Measurements from ENCODE around the gene APOLD1. TPM values are rescaled to one million over a fixed set of nuclear protein-coding genes. Genes with fewer than 3 reads are reported as not detected.
"Not testable (repeated sequence)": the region's sequence is repeated elsewhere in the genome, so short reads cannot be mapped to it uniquely, and the experiment has no call there.

APOLD1 gene
- polyA plus RNA-seq, 4 donors, result 8.4 to 14.9 (median 12.4) TPM

DNA sequence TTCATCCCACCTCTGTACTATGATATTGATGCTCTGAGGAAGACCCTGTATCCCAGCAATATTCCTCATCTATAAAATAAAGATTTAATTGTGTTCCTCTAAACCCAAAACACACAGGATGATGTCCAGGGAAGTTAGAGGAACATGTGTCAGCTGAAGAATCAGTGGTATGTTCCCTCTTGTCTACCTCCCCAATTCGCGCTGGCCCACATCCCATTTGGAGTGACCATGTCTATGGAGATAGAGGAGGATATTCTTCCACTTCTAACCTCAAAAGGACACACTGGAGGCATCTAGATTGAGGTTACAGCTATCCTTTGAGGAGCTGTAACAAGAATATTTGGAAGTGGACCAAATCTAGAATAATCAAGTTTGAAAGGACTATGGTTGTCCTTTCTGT is 1.3 kb upstream of the APOLD1 start:
- DNase-seq (ENCODE audit: low read depth in 4 of 4, low spot score in 3 of 4), result no peak

- no peak for DNase-seq (ENCODE audit: low read depth in 4 of 4, low spot score in 3 of 4)
Observed at GRCh38 chr12:12786351-12786705, 869 bp downstream of the APOLD1 start.

DNA sequence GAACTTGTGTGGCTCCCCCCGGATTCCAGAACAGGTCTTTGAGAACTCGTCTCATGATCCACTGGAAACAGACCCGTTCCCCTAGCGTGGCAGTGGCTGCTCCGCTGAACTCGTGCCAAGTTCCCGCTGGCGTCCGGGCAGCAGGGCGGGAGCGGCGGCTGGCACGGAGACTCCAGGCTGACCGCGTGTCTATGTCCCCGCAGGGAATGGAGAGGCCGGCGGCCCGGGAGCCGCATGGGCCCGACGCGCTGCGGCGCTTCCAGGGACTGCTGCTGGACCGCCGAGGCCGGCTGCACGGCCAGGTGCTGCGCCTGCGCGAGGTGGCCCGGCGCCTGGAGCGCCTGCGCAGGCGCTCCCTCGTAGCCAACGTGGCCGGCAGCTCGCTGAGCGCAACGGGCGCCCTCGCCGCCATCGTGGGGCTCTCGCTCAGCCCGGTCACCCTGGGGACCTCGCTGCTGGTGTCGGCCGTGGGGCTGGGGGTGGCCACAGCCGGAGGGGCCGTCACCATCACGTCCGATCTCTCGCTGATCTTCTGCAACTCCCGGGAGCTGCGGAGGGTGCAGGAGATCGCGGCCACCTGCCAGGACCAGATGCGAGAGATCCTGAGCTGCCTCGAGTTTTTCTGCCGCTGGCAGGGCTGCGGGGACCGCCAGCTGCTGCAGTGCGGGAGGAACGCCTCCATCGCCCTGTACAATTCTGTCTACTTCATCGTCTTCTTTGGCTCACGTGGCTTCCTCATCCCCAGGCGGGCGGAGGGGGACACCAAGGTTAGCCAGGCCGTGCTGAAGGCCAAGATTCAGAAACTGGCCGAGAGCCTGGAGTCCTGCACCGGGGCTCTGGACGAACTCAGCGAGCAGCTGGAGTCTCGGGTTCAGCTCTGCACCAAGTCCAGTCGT is 1.5 kb downstream of the APOLD1 start:
- DNase-seq (ENCODE audit: low read depth in 4 of 4, low spot score in 3 of 4), result peak; percentile 69 to 76 (median 74)

GRCh38 chr12:12788131-12788530 is 2.7 kb downstream of the APOLD1 start:
- no peak for DNase-seq (ENCODE audit: low read depth in 4 of 4, low spot score in 3 of 4)

GRCh38 chr12:12788675-12789368 is 3.4 kb downstream of the APOLD1 start:
- DNase-seq (ENCODE audit: low read depth in 4 of 4, low spot score in 3 of 4), result no peak

DNA sequence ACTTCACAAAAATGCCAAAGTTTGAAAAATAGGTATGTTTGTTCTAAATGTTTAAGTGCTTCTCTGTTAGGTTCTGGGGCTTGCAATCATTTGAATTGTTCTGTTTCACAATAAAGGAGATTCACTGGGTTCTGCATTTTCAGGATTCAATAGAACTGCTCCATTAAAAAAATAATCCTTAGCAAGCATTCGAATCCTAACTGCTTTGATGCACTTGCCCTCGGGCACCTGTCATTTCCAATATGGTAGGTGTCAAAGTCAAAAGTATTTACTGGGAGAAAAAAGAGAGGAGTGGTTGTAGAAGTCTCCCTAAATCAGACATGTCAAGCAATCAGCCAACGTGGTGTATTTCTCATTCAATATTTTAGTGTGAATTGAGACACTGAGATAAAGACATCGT is 5.5 kb downstream of the APOLD1 start:
- no peak for DNase-seq (ENCODE audit: low read depth in 4 of 4, low spot score in 3 of 4)

DNA sequence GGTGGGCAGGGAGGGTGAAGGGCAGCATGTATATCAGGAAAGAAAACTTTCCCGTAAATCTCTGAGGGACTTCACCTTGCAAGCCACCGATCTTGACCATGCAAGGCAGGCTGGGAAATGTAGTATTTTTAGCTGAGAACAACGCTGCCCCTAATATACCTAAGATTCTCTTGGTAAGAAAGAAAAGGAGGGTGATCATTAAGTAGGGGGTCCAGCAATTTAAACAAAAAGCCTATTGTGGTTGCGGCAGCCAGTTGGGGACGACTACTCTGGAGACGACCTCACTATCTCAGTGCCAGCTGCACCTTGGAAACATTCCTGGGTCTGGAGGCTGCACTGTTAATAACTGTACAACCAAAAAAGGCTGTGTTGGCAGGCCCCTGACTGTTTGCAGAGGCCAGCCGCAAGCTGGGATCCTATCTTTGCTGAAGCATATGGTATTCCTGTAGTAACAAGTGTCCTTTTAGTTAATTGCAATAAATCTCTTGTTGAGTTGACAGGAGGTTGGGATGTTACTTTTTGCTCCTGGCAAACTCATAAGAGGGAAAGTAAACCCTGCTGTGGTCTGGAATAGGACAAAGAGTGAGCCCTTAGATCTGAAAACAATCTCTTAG is 6.4 kb downstream of the APOLD1 start:
- no peak for DNase-seq (ENCODE audit: low read depth in 4 of 4, low spot score in 3 of 4)

DNA sequence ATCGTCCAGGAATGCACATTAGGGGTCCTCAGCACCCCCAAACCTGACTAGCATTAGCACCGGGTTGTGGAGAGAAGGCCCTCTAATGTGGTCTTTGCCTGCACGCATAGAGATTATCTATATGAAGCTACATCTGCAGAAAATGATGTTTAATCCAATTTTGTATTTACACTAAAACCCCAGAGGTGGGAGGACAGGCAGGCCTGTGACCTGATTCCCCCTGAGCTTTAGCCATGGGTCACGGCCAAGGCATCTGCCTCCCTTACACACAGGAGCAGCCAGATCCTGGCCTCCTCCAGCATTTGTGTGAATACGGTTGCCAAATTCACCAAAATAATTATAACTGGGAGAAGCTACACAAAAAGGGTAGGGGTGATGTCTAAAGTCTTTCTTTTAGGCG is 7.0 kb downstream of the APOLD1 start:
- DNase-seq (ENCODE audit: low read depth in 4 of 4, low spot score in 3 of 4), result no peak

- DNase-seq (ENCODE audit: low read depth in 4 of 4, low spot score in 3 of 4), result no peak
Observed at GRCh38 chr12:12794686-12795085, 9.2 kb downstream of the APOLD1 start.

DNA sequence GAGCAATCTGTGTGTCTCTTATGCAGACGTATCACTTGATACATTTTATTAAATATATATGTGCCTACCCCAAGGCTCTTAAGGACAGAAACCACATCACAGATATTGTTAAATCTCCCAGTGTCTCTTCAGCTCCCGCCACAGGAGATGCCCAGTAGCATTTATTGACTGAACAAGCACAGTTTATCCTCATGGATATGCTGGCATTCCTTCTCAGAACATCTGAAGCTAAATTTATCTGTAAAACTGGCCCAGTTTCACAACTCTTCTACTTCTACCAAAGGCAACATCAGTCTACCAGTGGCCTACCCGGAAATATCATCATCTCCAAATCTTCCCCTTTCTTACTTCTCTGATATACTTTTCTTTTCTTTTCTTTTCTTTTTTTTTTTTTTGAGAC is 10.7 kb downstream of the APOLD1 start:
- no peak for DNase-seq (ENCODE audit: low read depth in 4 of 4, low spot score in 3 of 4)

DNA sequence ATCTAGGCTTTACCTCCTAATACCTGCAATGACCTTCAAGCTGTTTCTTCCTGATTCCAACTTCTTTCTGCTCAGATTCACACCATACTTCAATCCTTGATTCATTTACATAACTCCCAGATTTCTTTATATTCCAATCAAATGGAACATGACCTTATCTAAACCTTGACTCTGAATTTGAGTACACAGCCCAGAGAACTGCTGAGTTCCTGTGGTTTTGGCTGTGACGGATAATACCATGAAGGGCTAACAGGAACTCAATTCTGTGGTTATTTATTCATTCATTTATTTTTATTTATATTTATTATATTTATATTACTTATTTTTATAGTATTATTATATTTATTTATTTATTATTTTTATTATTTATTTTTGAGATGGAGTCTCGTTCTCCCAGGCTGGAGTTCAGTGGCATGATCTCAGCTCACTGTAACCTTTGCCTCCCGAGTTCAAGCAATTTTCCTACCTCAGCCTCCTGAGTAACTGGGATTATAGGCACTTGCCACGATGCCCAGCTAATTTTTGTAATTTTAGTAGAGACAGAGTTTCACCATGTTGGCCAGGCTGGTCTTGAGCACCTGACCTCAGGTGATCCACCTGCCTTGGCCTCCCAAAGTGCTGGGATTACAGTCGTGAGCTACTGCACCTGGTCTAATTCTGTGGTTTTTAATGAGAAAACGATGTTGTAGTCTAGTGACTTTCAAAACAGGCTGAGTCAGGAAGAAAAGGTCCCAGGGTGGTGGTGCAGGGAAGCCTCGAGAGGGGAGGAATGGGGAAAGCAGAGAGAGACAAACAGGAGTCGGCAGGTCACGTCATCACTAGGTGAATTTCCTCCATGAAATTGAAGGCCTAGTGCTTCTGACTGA is 11.7 kb downstream of the APOLD1 start:
- no peak for DNase-seq (ENCODE audit: low read depth in 4 of 4, low spot score in 3 of 4)

- DNase-seq (ENCODE audit: low read depth in 4 of 4, low spot score in 3 of 4), result no peak
Observed at GRCh38 chr12:12797794-12798152, 12.3 kb downstream of the APOLD1 start.

DNA sequence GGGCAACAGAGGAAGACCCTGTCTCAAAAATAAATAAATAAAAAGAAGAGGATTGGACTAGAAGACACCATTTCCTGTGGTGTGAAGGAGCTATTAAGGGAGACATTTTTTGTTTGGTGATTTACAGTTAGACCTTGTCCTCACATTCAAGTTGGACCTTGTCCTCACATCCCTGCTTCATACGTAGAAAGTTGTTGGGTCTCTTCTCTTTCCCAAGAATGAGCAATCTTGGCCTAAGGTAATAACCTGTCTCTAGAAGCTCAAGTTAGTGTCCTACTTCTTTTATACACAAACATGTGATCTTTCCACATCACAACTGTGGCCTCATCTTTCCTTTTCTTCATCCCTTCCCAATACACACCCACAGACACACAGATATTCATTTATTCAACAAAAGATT is 13.0 kb downstream of the APOLD1 start:
- DNase-seq (ENCODE audit: low read depth in 4 of 4, low spot score in 3 of 4), result no peak

DNA sequence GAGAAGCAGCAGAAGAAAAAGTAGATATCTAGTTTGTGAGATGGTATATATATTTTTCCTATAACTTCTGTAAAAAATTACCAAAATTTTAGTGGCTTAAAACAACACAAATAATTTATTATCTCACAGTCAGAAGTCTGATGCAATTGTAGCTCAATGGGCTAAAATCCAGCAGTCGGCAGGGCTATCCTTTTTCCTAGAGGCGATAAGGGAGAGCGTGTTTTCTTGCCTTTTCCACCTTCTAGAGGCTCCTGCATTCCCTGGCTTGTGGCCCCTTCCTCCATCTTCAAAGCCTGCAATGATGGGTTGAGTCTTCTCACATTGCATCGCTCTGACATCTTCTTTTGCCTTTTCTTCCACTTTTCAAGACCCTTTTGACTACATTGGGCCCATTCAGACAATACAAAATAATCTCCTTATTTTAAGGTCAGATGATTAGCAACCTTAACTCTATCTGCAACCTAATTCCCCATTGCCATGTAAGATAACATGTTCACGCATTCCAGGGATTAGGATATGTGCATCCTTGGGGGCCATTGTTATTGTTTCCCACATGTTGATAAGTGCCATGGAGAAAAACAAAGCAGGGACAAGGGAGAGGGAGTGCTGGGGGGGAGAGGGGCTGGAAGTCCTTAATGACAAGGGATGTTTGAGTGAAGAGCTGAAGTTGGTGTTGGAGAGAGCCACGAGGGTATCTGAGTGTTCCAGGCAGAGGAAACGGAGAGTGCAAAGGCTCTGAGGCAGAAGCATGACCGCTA is 13.9 kb downstream of the APOLD1 start:
- no peak for DNase-seq (ENCODE audit: low read depth in 4 of 4, low spot score in 3 of 4)

DNA sequence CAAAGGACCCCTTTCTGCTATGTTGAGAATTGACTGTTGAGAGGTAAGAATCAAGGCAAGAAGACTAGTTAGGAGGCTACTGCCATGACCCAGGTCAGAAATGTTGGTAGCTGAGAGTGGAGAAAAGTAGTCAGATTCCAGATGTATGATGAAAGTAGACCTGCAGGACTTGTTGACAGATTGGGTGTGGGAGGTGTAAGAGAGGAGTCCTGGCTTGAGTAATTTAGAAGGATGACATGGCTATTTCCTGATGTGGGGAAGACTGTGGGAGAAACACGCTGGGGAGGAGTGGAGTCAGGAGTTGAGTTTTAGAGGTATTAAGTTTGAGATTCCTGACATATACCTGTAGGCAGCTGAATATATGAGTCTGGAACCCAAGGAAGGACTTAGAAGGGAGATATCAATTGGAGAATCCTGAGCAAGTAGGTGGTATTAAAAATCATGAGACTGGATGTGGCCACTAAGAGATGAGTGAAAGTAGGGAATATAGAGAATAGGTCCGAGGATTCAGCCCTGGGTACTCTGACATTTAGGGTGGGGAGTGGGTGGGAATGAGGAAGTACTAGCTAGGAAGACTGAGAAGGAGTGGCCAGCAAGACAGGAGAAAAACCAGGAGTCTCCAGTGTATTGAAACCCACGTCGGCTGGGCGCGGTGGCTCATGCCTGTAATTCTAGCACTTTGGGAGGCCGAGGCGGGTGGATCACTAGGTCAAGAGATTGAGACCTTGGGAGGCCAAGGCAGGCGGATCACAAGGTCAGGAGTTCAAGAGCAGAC is 15.1 kb downstream of the APOLD1 start:
- no peak for DNase-seq (ENCODE audit: low read depth in 4 of 4, low spot score in 3 of 4)

DNA sequence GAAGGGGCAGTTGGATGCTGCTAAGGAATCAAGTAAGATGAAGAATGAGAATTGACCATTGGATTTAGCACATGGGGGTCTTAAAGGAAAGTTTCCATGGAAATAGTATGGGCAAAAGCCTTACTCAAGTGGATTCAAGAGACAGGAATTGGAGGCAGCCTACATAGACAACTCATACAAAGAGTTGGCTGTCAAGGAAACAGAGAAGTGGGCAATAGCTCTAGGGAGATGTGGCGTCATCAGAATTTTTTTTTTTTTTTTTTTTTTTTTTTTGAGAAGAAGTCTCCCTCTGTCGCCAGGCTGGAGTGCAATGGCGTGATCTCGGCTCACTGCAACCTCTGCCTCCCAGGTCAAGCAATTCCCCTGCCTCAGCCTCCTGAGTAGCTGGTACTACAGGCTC is 16.2 kb downstream of the APOLD1 start:
- not testable (repeated sequence) for DNase-seq (ENCODE audit: low read depth in 4 of 4, low spot score in 3 of 4)

- no peak for DNase-seq (ENCODE audit: low read depth in 4 of 4, low spot score in 3 of 4)
Observed at GRCh38 chr12:12803186-12803585, 17.7 kb downstream of the APOLD1 start.

GRCh38 chr12:12804011-12804410 is 18.6 kb downstream of the APOLD1 start:
- DNase-seq (ENCODE audit: low read depth in 4 of 4, low spot score in 3 of 4), result no peak

- no peak for DNase-seq (ENCODE audit: low read depth in 4 of 4, low spot score in 3 of 4)
Observed at GRCh38 chr12:12804432-12804886, 19.0 kb downstream of the APOLD1 start.

Data from left renal pelvis (tissue), 4 donors.